Left ventricle myocardium superior (tissue), 1 donor: Measurements from ENCODE around the gene SERPINH1. TPM values are rescaled to one million over a fixed set of nuclear protein-coding genes. Genes with fewer than 3 reads are reported as not detected.

ENCODE experiments used
- ATAC-seq: fragments of 200-7000 bp; cut with Tn5 transposase; one replicate; pipeline ENCODE4 v1.9.1; 2020; ENCODE audit warnings: mild to moderate bottlenecking, moderate library complexity
- DNase-seq: peaks from one replicate; pipeline ENCODE4 v3.0.0-alpha.2; 2020
- intact Hi-C: fragments of 100-400 bp; cut with micrococcal nuclease; formaldehyde crosslinking; loops from one replicate; pipeline ENCODE4 v1.11.0; 2022
- total RNA-seq: library from RNA; stranded (reverse); fragmentation: NEBNext Ultra II Directional; extraction: Animal tissue kit (Norgen Biotek cat#: 25700); gene quantifications from one replicate; pipeline ENCODE4 v1.2.1, GENCODE V29; 2021
- donor health status: DM: no; HTN: yes; CAD: no; lungs with severe emphysema.

Gene SERPINH1
- total RNA-seq, 1 donor from 2014 or later: 58.5 TPM

GRCh38 chr11:75530577-75530976 lies 31.5 kb upstream of the SERPINH1 start:
- intact Hi-C loops: no loop called here

GRCh38 chr11:75531325-75531724 lies 30.7 kb upstream of the SERPINH1 start:
- ATAC-seq: no peak
- DNase-seq: no peak
- intact Hi-C loops: no loop called here

More at GRCh38 chr11:75530577-75530976, 31.5 kb upstream of the SERPINH1 start:
- ATAC-seq (no peak), DNase-seq (no peak)

GRCh38 chr11:75532200-75533048 lies 29.6 kb upstream of the SERPINH1 start:
- intact Hi-C loops: loop anchor here (2.0 kb wide), 2 partner anchors 90 to 144 kb away; no protein-coding TSS in a partner anchor
- DNase-seq (peak; percentile 69), ATAC-seq (peak; percentile 56)

DNA sequence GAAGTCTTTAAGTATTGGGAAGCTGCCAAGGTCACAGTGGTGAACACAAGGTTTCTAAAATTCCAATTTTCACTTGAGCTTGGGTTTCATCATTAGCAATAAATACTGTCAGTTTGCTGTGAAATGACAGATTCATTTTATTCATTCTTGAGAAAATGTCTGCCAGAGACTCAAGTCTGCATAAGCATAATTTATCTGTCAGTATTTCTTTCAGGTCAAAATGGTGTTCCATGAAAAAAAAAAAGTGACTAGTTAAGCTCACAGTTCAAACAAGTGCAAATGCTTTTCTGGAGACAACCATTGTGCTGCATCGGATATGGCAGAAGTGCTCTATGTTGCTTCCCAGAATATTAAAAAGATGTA lies 28.2 kb upstream of the SERPINH1 start:
- ATAC-seq (no peak), DNase-seq (no peak)
- intact Hi-C loops: loop anchor here (2.0 kb wide), 2 partner anchors 91 to 145 kb away; no protein-coding TSS in a partner anchor

DNA sequence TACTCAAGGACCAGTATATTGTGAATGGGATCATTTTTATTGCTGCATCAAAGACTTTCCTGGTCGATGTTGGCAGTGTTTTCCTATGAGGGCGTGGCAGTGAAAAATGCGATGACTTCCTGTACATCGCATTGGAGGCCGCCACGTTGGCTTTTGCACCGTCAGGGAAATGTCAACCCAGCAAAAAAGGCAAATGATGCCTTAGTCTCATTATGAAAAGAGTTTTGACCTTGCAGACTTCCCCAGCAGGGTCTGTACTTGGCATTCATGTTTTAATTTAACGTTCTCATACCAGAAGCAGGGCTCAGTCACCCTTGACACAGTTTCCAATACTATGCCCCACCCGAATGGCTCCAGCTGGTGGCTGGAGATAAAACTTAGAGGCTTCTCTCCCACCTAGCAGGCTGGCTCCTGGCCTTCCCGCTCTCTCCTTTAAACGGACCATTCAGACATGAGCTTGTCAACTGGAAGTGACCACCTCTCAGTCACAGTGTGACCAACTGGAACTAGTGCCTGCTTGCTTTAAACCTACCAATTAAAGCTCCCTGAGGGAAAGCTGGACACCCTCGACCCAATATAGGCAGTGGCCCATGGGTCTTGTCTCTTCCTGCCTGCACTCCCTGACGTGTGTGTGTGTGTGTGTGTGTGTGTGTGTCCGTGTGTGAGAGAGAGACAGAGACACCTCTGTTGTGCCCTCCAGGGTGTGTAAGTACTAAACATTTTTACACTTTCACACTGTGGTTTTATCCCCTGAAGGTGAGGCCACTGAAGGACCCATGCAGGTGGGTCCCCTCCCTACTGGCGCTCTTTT lies 27.6 kb upstream of the SERPINH1 start:
- intact Hi-C loops: no loop called here
- ATAC-seq (peak; percentile 55), DNase-seq (no peak)

DNA sequence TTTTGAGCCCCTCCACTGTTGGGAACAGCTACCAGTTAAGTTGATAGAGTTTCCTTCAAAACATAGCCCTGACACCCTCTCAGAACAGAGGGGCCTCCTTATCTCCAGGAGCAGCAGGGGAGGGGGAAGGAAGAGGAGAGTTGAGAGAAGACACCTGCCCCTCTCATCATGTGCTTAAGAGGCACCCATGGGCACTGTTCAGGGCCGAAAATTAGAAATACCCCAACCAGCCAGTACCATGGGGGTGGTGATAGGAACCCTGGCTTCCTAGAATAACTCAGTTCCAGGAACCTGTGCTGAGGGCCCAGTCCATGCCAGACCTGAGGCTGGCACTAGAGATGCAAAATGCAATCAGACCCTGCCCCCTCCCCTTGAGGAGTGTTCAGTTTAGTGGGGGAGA lies 27.0 kb upstream of the SERPINH1 start:
- ATAC-seq (peak; percentile 58), DNase-seq (no peak)
- intact Hi-C loops: no loop called here

GRCh38 chr11:75536786-75537641 lies 25.0 kb upstream of the SERPINH1 start:
- ATAC-seq (no peak), DNase-seq (no peak)
- intact Hi-C loops: no loop called here

DNA sequence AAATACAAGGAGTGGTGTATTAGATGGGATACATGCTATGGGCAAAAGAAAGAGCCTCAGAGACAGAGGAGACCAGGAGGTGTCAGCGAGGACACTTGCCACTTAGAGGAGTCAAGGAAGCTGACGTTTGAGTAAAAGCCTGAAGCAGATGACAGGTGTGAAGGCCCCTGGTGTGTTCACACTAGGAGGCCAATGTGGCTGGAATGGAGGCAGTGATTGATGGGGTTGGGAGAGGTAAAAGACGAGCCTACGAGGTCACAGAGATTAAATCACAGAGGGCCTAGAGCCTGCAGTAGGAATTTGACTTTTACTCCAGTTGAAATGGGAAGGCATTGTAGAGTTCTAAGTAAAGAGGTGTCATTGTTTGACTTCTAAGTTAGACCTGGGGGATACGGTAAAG lies 24.3 kb upstream of the SERPINH1 start:
- DNase-seq (no peak), ATAC-seq (no peak)
- intact Hi-C loops: no loop called here

- no peak for DNase-seq
- intact Hi-C loops: no loop called here
- ATAC-seq: no peak
Measured at GRCh38 chr11:75538150-75538942, 23.7 kb upstream of the SERPINH1 start.

DNA sequence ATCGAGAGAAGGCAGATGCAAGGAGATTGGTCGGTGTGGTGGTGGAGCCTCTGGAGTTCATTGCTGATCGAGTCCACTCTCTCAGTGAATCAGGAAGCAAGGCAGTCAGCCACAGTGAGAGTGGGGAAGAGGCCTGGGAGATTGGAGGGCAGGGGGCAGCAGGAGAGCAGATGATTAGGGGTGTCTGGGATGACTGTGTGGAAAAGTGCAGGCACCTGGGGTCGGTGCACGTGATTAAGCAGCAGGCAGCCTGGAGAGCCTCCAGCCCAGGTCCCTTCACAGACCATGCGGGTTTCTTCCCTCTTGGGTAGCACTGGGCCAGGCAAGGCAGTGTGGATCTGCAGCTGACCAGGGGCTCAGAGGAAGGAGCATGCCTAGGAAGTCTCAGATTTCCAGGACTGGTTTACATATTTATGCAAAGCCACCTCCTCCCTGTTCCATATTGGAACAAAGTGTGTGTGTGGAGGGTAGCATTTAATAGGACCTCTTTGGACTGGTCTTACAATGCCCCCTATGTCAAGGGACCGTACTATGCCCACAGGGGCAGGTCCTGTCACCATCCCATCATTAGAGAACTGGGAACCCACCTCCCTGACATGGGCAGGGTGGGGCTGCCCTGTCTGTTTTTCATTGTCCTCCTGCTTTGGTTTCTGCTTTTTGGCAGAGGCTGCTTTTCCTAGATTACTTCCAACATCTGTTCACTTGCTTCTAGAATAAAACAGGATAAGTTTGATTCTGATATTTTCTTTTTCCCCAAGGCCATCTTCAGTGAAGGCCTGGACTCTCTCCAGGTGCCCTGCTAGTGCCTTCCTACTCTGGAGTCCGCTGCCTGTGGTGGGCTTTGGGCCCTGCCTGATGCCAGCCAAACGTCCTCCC lies 22.4 kb upstream of the SERPINH1 start:
- no peak for ATAC-seq
- intact Hi-C loops: no loop called here
- no peak for DNase-seq

- DNase-seq: no peak
- intact Hi-C loops: no loop called here
- ATAC-seq: no peak
Measured at GRCh38 chr11:75541193-75542087, 20.6 kb upstream of the SERPINH1 start.

DNA sequence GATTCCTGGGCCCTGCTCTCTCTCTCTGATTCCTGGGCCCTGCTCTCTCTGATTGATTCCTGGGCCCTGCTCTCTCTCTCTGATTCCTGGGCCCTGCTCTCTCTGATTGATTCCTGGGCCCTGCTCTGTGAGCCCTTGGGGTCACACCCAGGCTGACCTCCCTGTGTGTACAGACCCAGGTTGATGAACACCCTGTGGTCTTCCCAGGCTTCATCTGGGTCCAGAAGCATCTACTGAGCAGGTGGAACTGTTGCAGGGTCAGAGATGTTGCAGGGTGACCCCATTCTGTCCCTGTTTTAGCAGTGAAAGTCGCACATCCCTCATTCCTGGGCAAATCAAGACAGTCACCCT lies 20.0 kb upstream of the SERPINH1 start:
- intact Hi-C loops: no loop called here
- ATAC-seq (no peak), DNase-seq (no peak)

DNA sequence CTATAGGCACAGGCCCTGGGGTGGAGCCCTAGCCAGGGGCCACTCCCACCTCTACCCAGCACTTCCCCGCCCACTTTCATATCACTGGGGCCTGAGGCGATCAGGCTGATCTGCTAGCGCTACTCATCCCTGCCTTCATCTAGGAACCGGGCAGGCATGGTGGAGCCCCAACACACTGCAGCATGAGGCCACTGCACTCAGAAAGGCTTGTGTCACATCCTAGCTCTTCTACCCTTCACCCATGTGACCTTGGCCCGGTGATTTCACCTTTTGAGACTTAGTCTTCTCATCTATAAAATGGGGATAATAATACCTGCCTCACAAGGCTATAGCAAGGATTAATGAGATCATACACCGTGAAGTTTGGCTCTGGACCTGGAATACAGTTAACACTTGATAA lies 18.2 kb upstream of the SERPINH1 start:
- ATAC-seq (no peak), DNase-seq (no peak)
- intact Hi-C loops: no loop called here

DNA sequence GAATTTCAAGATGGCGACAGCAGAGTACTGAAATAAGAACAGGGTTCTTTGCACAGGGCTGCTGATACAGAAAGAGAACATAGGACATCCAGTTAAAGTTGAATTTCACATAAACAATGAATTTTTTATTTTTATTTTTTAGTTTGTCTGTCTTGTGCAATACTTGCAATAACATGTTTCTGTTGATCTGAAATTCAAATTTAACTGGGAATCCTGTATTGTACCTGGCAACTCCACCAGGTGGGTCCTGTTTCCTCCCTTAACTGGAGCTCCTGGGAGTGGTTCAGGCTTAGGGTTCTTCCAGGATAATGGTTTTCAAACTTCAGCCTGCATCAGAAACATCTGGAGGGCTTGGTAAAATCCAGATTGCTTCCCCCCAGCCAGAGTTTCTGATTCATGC lies 14.9 kb upstream of the SERPINH1 start:
- ATAC-seq: no peak
- intact Hi-C loops: no loop called here

DNA sequence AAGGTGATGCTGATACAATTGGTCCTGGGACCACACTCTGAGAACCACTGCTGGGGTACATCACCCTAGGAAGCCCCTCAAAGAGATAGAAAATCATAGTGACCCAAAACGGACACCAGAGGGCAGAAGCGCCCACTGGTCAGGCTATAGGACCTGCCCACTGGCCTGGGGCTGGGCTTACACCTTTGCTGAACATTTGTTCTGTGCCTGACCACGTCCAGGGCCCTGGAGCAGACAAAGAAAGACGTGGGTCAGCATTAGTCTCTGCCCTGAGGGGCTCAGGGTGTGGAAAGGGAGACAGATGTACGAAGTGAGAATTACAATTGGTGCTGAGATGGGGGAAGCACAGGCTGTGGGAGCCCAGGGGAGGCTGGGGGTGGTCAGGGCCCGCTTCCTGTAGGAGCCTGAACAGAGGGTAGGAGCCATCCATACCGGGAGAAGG lies 14.4 kb upstream of the SERPINH1 start:
- intact Hi-C loops: no loop called here
- peak; percentile 79 for DNase-seq
- peak; percentile 88 for ATAC-seq

More for the DNA sequence above, 14.9 kb upstream of the SERPINH1 start:
- DNase-seq: no peak

- ATAC-seq (no peak), DNase-seq (no peak)
- intact Hi-C loops: no loop called here
Measured at GRCh38 chr11:75548595-75549272, 13.3 kb upstream of the SERPINH1 start.
